HG03439 (cell line): ENCODE results near the gene NCAPG2.
"Not testable (repeated sequence)": the region's sequence is repeated elsewhere in the genome, so short reads cannot be mapped to it uniquely, and the experiment has no call there.

ENCODE experiments used
- ATAC-seq: cut with Tn5 transposase; IDR thresholded peaks from one replicate; pipeline ENCODE4 v1.9.1; 2021; ENCODE audit warnings: mild to moderate bottlenecking, moderate library complexity; ENCODE audit not compliant: unreplicated experiment

The NCAPG2 gene

GRCh38 chr7:158642149-158642548, 62.5 kb downstream of the NCAPG2 start:
- no peak for ATAC-seq

GRCh38 chr7:158638001-158638400, 66.6 kb downstream of the NCAPG2 start:
- ATAC-seq, result no peak

- peak; percentile 60 for ATAC-seq
Observed at GRCh38 chr7:158633055-158633956, 71.3 kb downstream of the NCAPG2 start.

- ATAC-seq, result no peak
Observed at GRCh38 chr7:158631574-158632195, 72.9 kb downstream of the NCAPG2 start.

GRCh38 chr7:158626289-158626688, 78.3 kb downstream of the NCAPG2 start:
- ATAC-seq, result not testable (repeated sequence)

GRCh38 chr7:158623241-158623640, 81.4 kb downstream of the NCAPG2 start:
- no peak for ATAC-seq

- ATAC-seq, result no peak
Observed at GRCh38 chr7:158620839-158621441, 83.7 kb downstream of the NCAPG2 start.

- ATAC-seq, result no peak
Observed at GRCh38 chr7:158620418-158620817, 84.2 kb downstream of the NCAPG2 start.

DNA sequence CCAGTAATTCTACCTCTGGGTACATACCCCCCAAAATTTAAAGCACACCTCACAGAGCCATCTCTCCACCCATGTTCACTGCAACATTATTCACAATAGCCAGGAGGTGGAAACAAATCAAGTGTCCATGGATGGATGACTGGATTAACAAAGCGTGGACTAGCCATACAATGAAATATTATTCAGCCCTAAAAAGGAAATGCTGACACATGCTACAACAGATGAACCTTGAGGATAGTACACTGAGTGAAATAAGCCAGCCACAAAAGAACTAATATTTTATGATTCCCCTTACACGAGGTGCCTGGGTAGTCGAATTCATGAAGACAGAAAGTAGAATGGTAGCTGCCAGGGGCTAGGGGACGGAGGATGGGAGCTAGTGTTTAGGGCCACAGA, 85.9 kb downstream of the NCAPG2 start:
- no peak for ATAC-seq

GRCh38 chr7:158617737-158618128, 86.9 kb downstream of the NCAPG2 start:
- no peak for ATAC-seq

- no peak for ATAC-seq
Observed at GRCh38 chr7:158616050-158616449, 88.6 kb downstream of the NCAPG2 start.

- ATAC-seq, result no peak
Observed at GRCh38 chr7:158614700-158615099, 89.9 kb downstream of the NCAPG2 start.

DNA sequence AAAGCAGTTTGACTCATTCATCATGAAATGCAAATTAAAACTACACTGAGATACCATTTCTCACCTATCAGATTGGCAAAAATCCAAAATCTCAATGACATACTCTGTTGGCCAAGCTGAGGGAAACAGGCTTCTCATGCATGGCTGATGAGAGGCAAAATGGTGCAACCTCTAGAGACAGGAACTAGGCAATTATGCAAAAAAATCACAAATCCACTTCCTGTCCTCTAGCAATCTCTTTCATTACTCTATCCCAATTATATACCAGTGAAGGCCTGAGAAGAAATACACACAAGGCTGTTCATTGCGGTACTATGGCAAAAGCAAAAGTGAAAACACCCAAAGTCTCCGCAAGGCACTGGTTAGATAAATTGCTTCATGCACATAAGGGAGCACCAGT, 91.1 kb downstream of the NCAPG2 start:
- peak; percentile 87 for ATAC-seq

- no peak for ATAC-seq
Observed at GRCh38 chr7:158612546-158612945, 92.1 kb downstream of the NCAPG2 start.

- no peak for ATAC-seq
Observed at GRCh38 chr7:158611541-158611940, 93.1 kb downstream of the NCAPG2 start.

- no peak for ATAC-seq
Observed at GRCh38 chr7:158609313-158609974, 95.2 kb downstream of the NCAPG2 start.

DNA sequence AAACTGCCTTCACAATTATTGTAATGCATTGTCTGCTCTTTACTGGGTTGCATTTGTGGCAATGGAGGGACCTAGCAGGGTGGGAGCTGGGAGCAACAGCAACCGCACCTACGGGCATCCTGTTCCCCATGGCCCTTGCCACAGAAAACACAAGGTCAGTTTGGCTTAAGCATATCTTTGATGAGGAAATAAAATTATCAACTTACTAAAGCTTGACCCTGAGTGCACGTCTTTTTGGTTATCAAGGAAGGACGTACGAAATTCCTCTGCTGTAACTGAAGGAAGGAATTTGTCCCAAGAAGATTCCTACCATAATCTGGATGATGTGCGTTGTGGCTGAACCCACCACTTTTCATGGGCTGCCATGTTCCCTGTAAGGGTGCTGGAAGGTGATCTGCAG, 97.0 kb downstream of the NCAPG2 start:
- no peak for ATAC-seq

DNA sequence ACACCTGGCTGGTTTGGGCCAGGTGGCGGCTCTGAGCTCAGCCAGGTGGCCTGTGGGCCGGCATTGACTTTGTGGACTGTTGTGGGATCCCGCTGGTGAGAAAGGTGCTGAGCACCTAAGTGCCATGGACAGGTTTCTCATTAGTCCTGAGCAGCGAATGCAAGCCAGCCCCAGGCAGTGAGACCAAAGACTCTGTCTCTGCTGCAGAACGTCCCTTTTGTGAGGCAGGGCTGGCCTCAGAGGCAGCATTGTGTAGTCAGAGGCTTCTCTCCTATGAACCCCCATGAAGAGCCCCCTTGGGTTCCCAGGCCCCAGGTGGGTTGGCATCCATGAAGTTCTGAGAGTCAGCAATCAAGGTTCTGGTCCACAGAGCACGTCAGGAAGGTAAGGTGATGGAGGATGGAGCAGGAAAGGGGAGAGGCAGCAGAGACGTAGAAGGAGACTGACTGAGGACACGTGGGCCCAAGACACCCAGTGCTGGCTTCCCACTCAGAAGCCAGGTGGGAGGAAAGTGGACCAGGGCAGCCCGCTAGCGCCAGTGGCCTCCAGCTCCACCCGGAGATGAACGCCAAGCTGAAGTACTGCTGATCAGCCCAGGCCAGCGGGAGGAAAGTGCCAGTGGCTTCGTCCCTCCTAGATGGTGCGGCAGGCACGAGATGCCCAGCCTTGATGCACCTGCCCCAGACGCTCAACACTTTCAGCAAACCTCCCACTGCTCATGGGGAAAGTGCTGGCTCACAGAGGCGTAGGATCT, 97.8 kb downstream of the NCAPG2 start:
- ATAC-seq, result no peak

GRCh38 chr7:158606129-158606528, 98.5 kb downstream of the NCAPG2 start:
- no peak for ATAC-seq
